ENCODE measurements around the gene CTNNA2.

GRCh38 chr2:80417737-80418136, 904.9 kb downstream of the CTNNA2 start:
- TF ChIP-seq CTCF (IDR thresholded peaks at IDR 0.05; ENCODE audit: borderline replicate concordance, extremely low read depth, low read length, poor library complexity, severe bottlenecking): no peak
- no peak for TF ChIP-seq EZH2 (IDR thresholded peaks at IDR 0.05; ENCODE audit: borderline replicate concordance, low read depth, low read length, severe bottlenecking)
